Measurements from ENCODE around the gene NEK6. TPM values are rescaled to one million over a fixed set of nuclear protein-coding genes. Genes with fewer than 3 reads are reported as not detected.
A peak's percentile ranks its signal among the peaks of the same experiment; 100 is the strongest.

NEK6 gene
- total and polyA plus RNA-seq, 5 donors from 2014 or later: 3.5 to 17.0 (median 3.7) TPM

- ATAC-seq (ENCODE audit: low read depth in 2 of 2) (no peak), DNase-seq (no peak)
- Histone ChIP-seq H3K4me1 (ENCODE audit: control insufficient read depth, insufficient read depth, low read length, poor library complexity, severe bottlenecking) (no peaks in the 10 kb centered on the region), H3K27ac (ENCODE audit: insufficient read depth, low read length, poor library complexity, severe bottlenecking) (no peak overlapping the region), H3K36me3 (ENCODE audit: control insufficient read depth, insufficient read depth, low read length) (no peaks in the 10 kb centered on the region), H3K27me3 (ENCODE audit: control insufficient read depth, insufficient read depth, low read length) (no peaks in the 10 kb centered on the region), H3K9me3 (ENCODE audit: control insufficient read depth in 2 of 2, low read length in 2 of 2) (no peaks in the 10 kb centered on the region), H3K4me3 (ENCODE audit: low read depth, low read length) (no peak overlapping the region)
- Mint-ChIP-seq H3K9me3 (no peaks in the 10 kb centered on the region), H3K27me3 (no peaks in the 10 kb centered on the region), H3K4me3 (no peak overlapping the region), H3K27ac (peak overlapping the region in 1 of 3 donors; percentile 43), H3K36me3 (no peaks in the 10 kb centered on the region), H3K4me1 (no peaks in the 10 kb centered on the region)
These were observed 65.1 kb downstream of the NEK6 start for GRCh38 chr9:124322618-124323432.

DNA sequence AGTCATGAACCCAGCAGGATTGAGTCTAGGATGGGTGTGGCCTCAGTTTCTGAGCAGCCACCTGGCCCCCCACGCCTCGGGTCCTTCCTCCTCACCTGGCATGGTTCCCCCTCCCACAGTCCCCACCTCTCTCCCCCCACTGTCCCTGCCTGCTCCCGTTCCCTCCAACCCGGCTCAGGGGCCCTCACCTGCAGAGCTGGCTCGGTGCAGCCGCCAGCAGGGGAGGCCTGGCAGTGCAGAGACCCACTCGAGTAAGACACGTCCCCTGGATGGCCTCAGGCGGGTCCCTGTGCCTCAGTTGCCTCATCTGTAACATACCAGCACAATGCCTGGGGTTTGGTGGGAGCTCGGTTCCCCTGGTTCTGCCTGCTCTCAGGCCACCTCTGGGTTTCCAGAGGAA lies 66.2 kb downstream of the NEK6 start:
- ATAC-seq (ENCODE audit: low read depth in 2 of 2): no peak

GRCh38 chr9:124325816-124326215 lies 68.1 kb downstream of the NEK6 start:
- no peaks in the 10 kb centered on the region for H3K36me3 ChIP-seq (ENCODE audit: control insufficient read depth, insufficient read depth, low read length)
- no peaks in the 10 kb centered on the region for H3K27me3 Mint-ChIP-seq

More for the DNA sequence above, 66.2 kb downstream of the NEK6 start:
- Histone ChIP-seq H3K36me3 (ENCODE audit: control insufficient read depth, insufficient read depth, low read length) (no peaks in the 10 kb centered on the region), H3K27ac (ENCODE audit: insufficient read depth, low read length, poor library complexity, severe bottlenecking) (no peak overlapping the region), H3K4me1 (ENCODE audit: control insufficient read depth, insufficient read depth, low read length, poor library complexity, severe bottlenecking) (no peaks in the 10 kb centered on the region), H3K27me3 (ENCODE audit: control insufficient read depth, insufficient read depth, low read length) (no peaks in the 10 kb centered on the region), H3K9me3 (ENCODE audit: control insufficient read depth in 2 of 2, low read length in 2 of 2) (no peaks in the 10 kb centered on the region), H3K4me3 (ENCODE audit: low read depth, low read length) (no peak overlapping the region)
- Mint-ChIP-seq H3K27ac (no peak overlapping the region), H3K27me3 (no peaks in the 10 kb centered on the region), H3K36me3 (no peaks in the 10 kb centered on the region), H3K9me3 (no peaks in the 10 kb centered on the region), H3K4me3 (no peak overlapping the region), H3K4me1 (no peaks in the 10 kb centered on the region)
- DNase-seq: no peak

GRCh38 chr9:124326378-124326777 lies 68.6 kb downstream of the NEK6 start:
- H3K27ac ChIP-seq (ENCODE audit: insufficient read depth, low read length, poor library complexity, severe bottlenecking): no peak overlapping the region
- H3K9me3 ChIP-seq (ENCODE audit: control insufficient read depth in 2 of 2, low read length in 2 of 2): no peaks in the 10 kb centered on the region
- H3K27me3 Mint-ChIP-seq: no peaks in the 10 kb centered on the region
- H3K27me3 ChIP-seq (ENCODE audit: control insufficient read depth, insufficient read depth, low read length): no peaks in the 10 kb centered on the region
- H3K27ac Mint-ChIP-seq: no peak overlapping the region
- DNase-seq (no peak), ATAC-seq (ENCODE audit: low read depth in 2 of 2) (no peak)
- H3K4me1 ChIP-seq (ENCODE audit: control insufficient read depth, insufficient read depth, low read length, poor library complexity, severe bottlenecking): no peaks in the 10 kb centered on the region
- H3K9me3 Mint-ChIP-seq: no peaks in the 10 kb centered on the region
- no peak overlapping the region for H3K4me3 ChIP-seq (ENCODE audit: low read depth, low read length)
- no peaks in the 10 kb centered on the region for H3K4me1 Mint-ChIP-seq
- H3K4me3 Mint-ChIP-seq: no peak overlapping the region
- H3K36me3 ChIP-seq (ENCODE audit: control insufficient read depth, insufficient read depth, low read length): no peaks in the 10 kb centered on the region
- no peaks in the 10 kb centered on the region for H3K36me3 Mint-ChIP-seq

More at GRCh38 chr9:124325816-124326215, 68.1 kb downstream of the NEK6 start:
- no peaks in the 10 kb centered on the region for H3K9me3 Mint-ChIP-seq
- H3K4me3 ChIP-seq (ENCODE audit: low read depth, low read length): no peak overlapping the region
- H3K4me1 ChIP-seq (ENCODE audit: control insufficient read depth, insufficient read depth, low read length, poor library complexity, severe bottlenecking): no peaks in the 10 kb centered on the region
- H3K9me3 ChIP-seq (ENCODE audit: control insufficient read depth in 2 of 2, low read length in 2 of 2): no peaks in the 10 kb centered on the region
- H3K36me3 Mint-ChIP-seq: no peaks in the 10 kb centered on the region
- no peak overlapping the region for H3K4me3 Mint-ChIP-seq
- H3K27ac ChIP-seq (ENCODE audit: insufficient read depth, low read length, poor library complexity, severe bottlenecking): no peak overlapping the region
- no peak for DNase-seq
- H3K4me1 Mint-ChIP-seq: no peaks in the 10 kb centered on the region
- no peak for ATAC-seq (ENCODE audit: low read depth in 2 of 2)
- no peak overlapping the region for H3K27ac Mint-ChIP-seq
- no peaks in the 10 kb centered on the region for H3K27me3 ChIP-seq (ENCODE audit: control insufficient read depth, insufficient read depth, low read length)

- Mint-ChIP-seq H3K9me3 (no peaks in the 10 kb centered on the region), H3K27me3 (no peaks in the 10 kb centered on the region), H3K4me3 (no peak overlapping the region), H3K4me1 (no peaks in the 10 kb centered on the region), H3K27ac (no peak overlapping the region), H3K36me3 (no peaks in the 10 kb centered on the region)
- DNase-seq (no peak), ATAC-seq (ENCODE audit: low read depth in 2 of 2) (no peak)
- H3K4me3 ChIP-seq (ENCODE audit: low read depth, low read length): no peak overlapping the region
- no peaks in the 10 kb centered on the region for H3K9me3 ChIP-seq (ENCODE audit: control insufficient read depth in 2 of 2, low read length in 2 of 2)
- no peaks in the 10 kb centered on the region for H3K4me1 ChIP-seq (ENCODE audit: control insufficient read depth, insufficient read depth, low read length, poor library complexity, severe bottlenecking)
- H3K36me3 ChIP-seq (ENCODE audit: control insufficient read depth, insufficient read depth, low read length): no peaks in the 10 kb centered on the region
- H3K27ac ChIP-seq (ENCODE audit: insufficient read depth, low read length, poor library complexity, severe bottlenecking): no peak overlapping the region
- H3K27me3 ChIP-seq (ENCODE audit: control insufficient read depth, insufficient read depth, low read length): no peaks in the 10 kb centered on the region
These were observed 69.7 kb downstream of the NEK6 start for GRCh38 chr9:124327491-124327890.

- Histone ChIP-seq H3K9me3 (ENCODE audit: control insufficient read depth in 2 of 2, low read length in 2 of 2) (no peaks in the 10 kb centered on the region), H3K4me3 (ENCODE audit: low read depth, low read length) (no peak overlapping the region), H3K36me3 (ENCODE audit: control insufficient read depth, insufficient read depth, low read length) (no peaks in the 10 kb centered on the region), H3K27ac (ENCODE audit: insufficient read depth, low read length, poor library complexity, severe bottlenecking) (no peak overlapping the region), H3K4me1 (ENCODE audit: control insufficient read depth, insufficient read depth, low read length, poor library complexity, severe bottlenecking) (no peaks in the 10 kb centered on the region), H3K27me3 (ENCODE audit: control insufficient read depth, insufficient read depth, low read length) (no peaks in the 10 kb centered on the region)
- Mint-ChIP-seq H3K27ac (no peak overlapping the region), H3K9me3 (no peaks in the 10 kb centered on the region), H3K36me3 (no peaks in the 10 kb centered on the region), H3K27me3 (no peaks in the 10 kb centered on the region), H3K4me3 (no peak overlapping the region), H3K4me1 (no peaks in the 10 kb centered on the region)
- no peak for DNase-seq
- no peak for ATAC-seq (ENCODE audit: low read depth in 2 of 2)
These were observed 70.5 kb downstream of the NEK6 start for GRCh38 chr9:124328285-124328684.

- Histone ChIP-seq H3K4me3 (ENCODE audit: low read depth, low read length) (no peak overlapping the region), H3K36me3 (ENCODE audit: control insufficient read depth, insufficient read depth, low read length) (no peaks in the 10 kb centered on the region), H3K4me1 (ENCODE audit: control insufficient read depth, insufficient read depth, low read length, poor library complexity, severe bottlenecking) (no peaks in the 10 kb centered on the region), H3K27ac (ENCODE audit: insufficient read depth, low read length, poor library complexity, severe bottlenecking) (no peak overlapping the region), H3K27me3 (ENCODE audit: control insufficient read depth, insufficient read depth, low read length) (no peaks in the 10 kb centered on the region), H3K9me3 (ENCODE audit: control insufficient read depth in 2 of 2, low read length in 2 of 2) (no peaks in the 10 kb centered on the region)
- H3K27me3 Mint-ChIP-seq: no peaks in the 10 kb centered on the region
- H3K27ac Mint-ChIP-seq: no peak overlapping the region
- no peaks in the 10 kb centered on the region for H3K4me1 Mint-ChIP-seq
- H3K36me3 Mint-ChIP-seq: no peaks in the 10 kb centered on the region
- H3K9me3 Mint-ChIP-seq: no peaks in the 10 kb centered on the region
- no peak for DNase-seq
- no peak overlapping the region for H3K4me3 Mint-ChIP-seq
- ATAC-seq (ENCODE audit: low read depth in 2 of 2): no peak
These were observed 71.5 kb downstream of the NEK6 start for GRCh38 chr9:124329206-124329792.
